T-helper 2 cell treated with Interferon-gamma antibody and Interleukin-4, amounts not matched to agents 100 ng/mL and 5 ng/mL, for 36 hours (primary cell): ENCODE measurements around the gene DESI1. TPM values are rescaled to one million over a fixed set of nuclear protein-coding genes. Genes with fewer than 3 reads are reported as not detected.
"Not testable (repeated sequence)": the region's sequence is repeated elsewhere in the genome, so short reads cannot be mapped to it uniquely, and the experiment has no call there.

ENCODE experiments used
- intact Hi-C: fragments of 100-400 bp; cut with micrococcal nuclease; formaldehyde crosslinking; loops from one replicate; pipeline ENCODE4 v1.15.1; 2023
- total RNA-seq: library from RNA; stranded (reverse); gene quantifications from 2 replicates; pipeline ENCODE4 v1.2.3, GENCODE V29; 2022

The DESI1 gene
- total RNA-seq, result 46.7 and 52.1 TPM in 2 replicates

DNA sequence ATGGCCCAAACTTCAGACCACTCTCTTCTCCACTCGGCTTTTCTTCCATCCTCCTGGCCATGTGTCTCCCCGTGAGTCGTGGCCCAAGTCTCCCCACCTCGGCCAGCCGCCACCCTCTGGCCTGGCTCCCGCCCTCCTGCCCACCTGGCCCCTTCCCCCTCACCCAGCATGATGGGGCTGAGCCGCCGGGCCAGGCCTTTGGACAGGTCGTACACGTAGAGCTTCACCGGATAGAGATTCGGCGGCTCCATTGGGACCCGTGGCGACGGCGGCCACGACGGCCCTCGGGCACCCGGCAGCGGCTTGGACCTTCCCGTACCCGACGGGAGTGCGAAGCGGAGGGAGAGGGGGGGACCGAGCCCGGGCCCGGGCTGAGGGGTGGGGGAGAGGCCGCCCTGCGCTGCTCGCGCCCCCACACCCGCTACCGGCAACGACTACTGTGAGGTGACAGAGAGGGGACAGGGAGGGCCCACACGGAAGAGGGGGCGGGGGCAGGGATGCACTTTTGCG lies at the start of gene DESI1:
Gene DESI1, minus strand, starts transcription at position 455 of the 510 bp plus-strand sequence. Its CDS starts 204 bp downstream, at position 251.
- intact Hi-C loops, result loop anchor here (1.0 to 5.0 kb wide), 8 partner anchors 30 to 668 kb away; partner anchors contain the start of genes ACO2, PHF5A, POLR3H and RBX1

GRCh38 chr22:41668971-41669911 lies 48.4 kb upstream of the DESI1 start:
- intact Hi-C loops, result no loop called here

GRCh38 chr22:41664951-41665350 lies 44.1 kb upstream of the DESI1 start:
- intact Hi-C loops, result no loop called here

DNA sequence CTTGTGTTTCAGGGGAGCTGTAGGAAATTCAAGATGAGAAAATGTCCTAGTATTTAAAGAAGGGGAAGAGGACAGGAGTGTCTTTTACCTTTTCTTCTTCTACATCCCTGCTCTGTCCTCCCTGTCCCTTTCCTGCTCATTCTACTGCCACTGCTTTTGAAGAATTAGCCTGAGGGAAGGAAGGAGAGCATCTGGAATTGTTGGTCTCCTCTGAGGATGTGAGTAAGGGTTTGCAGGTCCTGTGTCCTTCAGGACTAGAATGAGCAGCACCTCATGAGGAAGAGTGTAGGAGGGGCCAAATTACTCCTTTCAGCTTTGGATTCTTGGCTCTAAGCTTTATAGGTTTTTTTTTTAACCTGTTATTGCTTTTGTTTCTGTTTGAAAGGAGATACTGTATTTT lies 43.6 kb upstream of the DESI1 start:
- intact Hi-C loops, result no loop called here

DNA sequence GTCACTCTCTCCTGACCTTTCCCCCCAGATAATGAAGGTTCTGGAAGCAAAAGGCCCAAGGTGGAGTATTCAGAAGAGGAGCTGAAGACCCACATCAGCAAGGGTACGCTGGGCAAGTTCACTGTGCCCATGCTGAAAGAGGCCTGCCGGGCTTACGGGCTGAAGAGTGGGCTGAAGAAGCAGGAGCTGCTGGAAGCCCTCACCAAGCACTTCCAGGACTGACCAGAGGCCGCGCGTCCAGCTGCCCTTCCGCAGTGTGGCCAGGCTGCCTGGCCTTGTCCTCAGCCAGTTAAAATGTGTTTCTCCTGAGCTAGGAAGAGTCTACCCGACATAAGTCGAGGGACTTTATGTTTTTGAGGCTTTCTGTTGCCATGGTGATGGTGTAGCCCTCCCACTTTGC lies 42.8 kb upstream of the DESI1 start:
- intact Hi-C loops, result not testable (repeated sequence)

DNA sequence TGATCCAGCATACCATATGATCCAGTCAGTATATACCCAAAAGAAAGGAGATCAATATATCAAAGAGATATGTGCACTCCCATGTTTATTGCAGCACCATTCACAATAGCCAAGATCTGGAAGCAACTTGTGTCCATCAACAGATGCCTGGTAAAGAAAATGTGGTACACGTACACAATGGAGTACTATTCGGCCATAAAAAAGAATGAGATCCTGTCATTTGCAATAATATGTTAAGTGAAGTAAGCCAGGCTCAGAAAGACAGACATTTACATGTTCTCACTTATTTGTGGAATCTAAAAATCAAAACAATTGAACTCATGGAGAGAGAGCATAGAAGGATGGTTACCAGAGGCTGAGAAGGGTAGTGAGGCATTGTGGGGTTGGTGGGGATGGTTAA lies 40.9 kb upstream of the DESI1 start:
- intact Hi-C loops, result no loop called here

DNA sequence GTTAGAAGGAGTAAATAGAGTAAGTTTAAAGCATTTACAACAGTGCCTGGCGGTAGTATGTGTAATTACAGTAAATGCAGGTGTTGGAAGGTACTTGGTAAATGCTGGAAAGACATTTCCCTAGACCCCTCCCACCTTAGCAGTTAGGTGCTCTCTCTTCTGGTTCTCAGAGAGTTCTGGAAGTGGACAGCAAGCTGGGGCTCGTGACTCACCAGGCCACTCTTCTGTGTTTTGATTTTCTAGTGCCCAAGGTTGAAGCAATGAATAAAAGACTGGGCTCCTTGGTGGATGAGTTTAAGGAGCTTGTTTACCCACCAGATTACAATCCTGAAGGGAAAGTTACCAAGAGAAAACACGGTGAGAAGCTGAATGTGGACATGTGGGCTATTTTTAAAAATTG lies 40.2 kb upstream of the DESI1 start:
- intact Hi-C loops, result no loop called here

DNA sequence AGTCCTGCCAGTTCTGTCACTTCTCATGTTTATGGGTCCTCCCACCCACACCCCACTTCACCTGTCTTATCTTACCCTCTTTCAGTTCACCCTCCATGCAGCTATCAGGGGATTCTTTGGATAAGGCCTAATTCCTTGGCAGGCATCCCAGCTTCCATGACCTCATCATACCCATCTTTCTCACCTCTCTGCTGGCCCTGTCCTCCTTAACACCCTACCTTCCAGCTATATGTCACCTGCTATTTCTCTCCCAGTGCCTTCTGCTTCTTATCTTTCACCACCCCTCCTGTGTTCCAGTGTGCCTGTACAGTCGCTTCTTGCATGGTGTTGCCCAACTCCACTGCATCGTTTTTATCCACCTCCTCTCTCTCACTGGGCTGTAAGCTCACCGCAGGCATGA lies 39.6 kb upstream of the DESI1 start:
- intact Hi-C loops, result no loop called here

- intact Hi-C loops, result no loop called here
These were observed 39.1 kb upstream of the DESI1 start for GRCh38 chr22:41659941-41660340.

GRCh38 chr22:41658869-41659268 lies 38.0 kb upstream of the DESI1 start:
- intact Hi-C loops, result no loop called here

GRCh38 chr22:41657709-41658108 lies 36.9 kb upstream of the DESI1 start:
- intact Hi-C loops, result no loop called here

GRCh38 chr22:41656556-41656955 lies 35.7 kb upstream of the DESI1 start:
- intact Hi-C loops, result no loop called here

DNA sequence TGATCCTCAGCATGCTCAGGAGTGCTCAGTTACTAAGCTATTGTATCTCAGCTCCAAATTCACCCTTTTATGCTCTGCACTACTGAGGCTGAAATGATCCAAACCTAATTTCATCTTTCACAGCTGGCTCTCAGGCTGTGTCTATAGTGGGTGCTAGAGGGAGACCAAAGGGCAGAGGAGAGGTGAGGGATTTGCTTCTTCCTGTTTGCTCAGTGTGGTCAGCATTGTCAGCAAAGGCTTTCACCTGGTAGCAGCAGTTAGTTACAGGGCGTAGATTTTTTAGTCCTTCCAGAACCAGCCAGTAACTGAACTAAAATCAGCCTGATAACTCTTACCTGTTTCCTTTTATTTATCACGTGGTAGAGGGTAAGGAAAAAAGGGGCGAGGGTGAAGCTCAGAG lies 33.5 kb upstream of the DESI1 start:
- intact Hi-C loops, result no loop called here

GRCh38 chr22:41650821-41651220 lies 30.0 kb upstream of the DESI1 start:
- intact Hi-C loops, result no loop called here

- intact Hi-C loops, result no loop called here
These were observed 29.4 kb upstream of the DESI1 start for GRCh38 chr22:41650229-41650628.

DNA sequence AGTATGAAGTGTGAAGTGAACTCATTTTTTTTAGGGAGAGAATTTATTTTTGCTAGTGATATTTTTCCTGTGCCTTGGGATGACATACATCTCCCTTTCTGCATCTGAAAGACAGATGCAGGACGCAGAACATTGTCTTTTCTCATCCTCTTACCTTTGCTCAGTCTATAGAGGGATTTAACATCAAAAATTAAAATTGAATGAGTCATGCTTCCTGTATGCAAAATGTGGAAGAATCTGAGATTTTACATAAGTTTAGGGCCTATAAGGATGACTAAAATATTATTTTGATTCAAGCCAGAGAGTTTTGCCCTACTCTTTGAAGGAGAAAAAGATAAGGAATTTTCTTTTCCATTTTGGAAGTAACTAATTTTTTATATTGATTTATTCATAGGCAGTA lies 27.6 kb upstream of the DESI1 start:
- intact Hi-C loops, result no loop called here

DNA sequence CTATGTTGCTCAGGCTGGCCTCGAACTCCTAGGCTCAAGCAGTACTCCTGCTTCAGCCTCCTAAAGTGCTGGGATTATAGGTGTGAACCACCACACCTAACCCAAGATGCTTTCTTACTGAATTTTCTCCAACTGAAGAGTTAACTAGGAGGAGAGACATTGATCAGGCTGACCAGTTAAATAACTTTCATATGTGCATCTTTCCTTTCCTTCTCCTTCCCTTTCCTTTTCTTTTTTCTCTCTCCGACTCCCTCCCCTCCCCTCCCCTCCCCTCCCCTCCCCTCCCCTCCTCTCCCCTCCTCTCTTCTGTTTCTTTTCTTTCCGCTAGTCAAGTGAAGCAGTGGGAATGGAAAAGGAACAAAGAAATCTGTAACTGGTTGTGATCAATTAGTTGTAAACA lies 26.9 kb upstream of the DESI1 start:
- intact Hi-C loops, result no loop called here

- intact Hi-C loops, result no loop called here
These were observed 21.7 kb upstream of the DESI1 start for GRCh38 chr22:41642331-41643110.

DNA sequence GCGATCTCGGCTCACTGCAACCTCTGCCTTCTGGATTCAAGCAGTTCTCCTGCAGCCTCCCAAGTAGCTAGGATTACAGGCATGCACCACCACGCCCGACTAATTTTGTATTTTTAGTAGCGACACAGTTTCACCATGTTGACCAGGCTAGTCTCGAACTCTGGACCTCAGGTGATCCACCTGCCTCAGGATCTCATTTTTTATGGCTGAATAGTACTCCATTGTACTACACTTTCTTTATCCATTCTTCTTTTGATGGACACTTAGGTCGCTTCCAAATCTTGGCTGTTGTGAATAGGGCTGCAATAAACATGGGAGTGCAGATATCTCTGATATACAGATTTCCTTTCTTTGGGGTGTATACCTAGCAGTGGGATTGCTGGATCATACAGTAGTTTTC lies 21.0 kb upstream of the DESI1 start:
- intact Hi-C loops, result no loop called here

GRCh38 chr22:41638748-41639147 lies 17.9 kb upstream of the DESI1 start:
- intact Hi-C loops, result no loop called here

GRCh38 chr22:41638124-41638523 lies 17.3 kb upstream of the DESI1 start:
- intact Hi-C loops, result no loop called here

- intact Hi-C loops, result not testable (repeated sequence)
These were observed 16.8 kb upstream of the DESI1 start for GRCh38 chr22:41637623-41638022.
